Adrenal gland (tissue), 5 donors: ENCODE results near the gene GNAO1.

Experiments used
- CTCF ChIP-seq, 6 experiments: fragments of 450-650 bp in 4 of 6; fragments of 200-600 bp in 2 of 6; sonication (generic) in 1 of 6; IDR thresholded peaks; 1 replicate in 5 of 6; 2 replicates in 1 of 6; pipeline versions ENCODE4 v1.5.1 to v1.8.0; 2016 to 2021; ENCODE audit warnings: antibody characterized with exemption in 6 of 6, mild to moderate bottlenecking in 2 of 6, moderate library complexity in 1 of 6
- POLR2A ChIP-seq, 2 donors: fragments of 450-650 bp; IDR thresholded peaks; one replicate each; pipeline ENCODE4 v1.6.1; 2017; ENCODE audit warnings: antibody characterized with exemption in 2 of 2, mild to moderate bottlenecking in 2 of 2, moderate library complexity in 1 of 2
- donor health status: DM: no; HTN: no; CAD: no.

- TF ChIP-seq CTCF (IDR thresholded peaks at IDR 0.05) (no peak), POLR2A (IDR thresholded peaks at IDR 0.05) (no peak)
Observed at GRCh38 chr16:56312556-56312955, 121.3 kb downstream of the GNAO1 start.
